NB4 (cell line): ENCODE results near the gene CROCC2.

Experiments used
- POLR2A ChIP-seq: IDR thresholded peaks from 2 replicates; pipeline ENCODE4 v1.6.1; 2011; ENCODE audit warnings: mild to moderate bottlenecking; ENCODE audit not compliant: insufficient read length; ENCODE audit errors: extremely low read depth
- TF ChIP-seq, protein P1 (sequence below): IDR thresholded peaks from one replicate; pipeline ENCODE4 v1.5.1; 2012; ENCODE audit warnings: low read depth, low read length
- TF ChIP-seq, protein P2 (sequence below): IDR thresholded peaks from 2 replicates; pipeline ENCODE4 v1.6.1; 2011; ENCODE audit warnings: low read depth, low read length

DNA sequence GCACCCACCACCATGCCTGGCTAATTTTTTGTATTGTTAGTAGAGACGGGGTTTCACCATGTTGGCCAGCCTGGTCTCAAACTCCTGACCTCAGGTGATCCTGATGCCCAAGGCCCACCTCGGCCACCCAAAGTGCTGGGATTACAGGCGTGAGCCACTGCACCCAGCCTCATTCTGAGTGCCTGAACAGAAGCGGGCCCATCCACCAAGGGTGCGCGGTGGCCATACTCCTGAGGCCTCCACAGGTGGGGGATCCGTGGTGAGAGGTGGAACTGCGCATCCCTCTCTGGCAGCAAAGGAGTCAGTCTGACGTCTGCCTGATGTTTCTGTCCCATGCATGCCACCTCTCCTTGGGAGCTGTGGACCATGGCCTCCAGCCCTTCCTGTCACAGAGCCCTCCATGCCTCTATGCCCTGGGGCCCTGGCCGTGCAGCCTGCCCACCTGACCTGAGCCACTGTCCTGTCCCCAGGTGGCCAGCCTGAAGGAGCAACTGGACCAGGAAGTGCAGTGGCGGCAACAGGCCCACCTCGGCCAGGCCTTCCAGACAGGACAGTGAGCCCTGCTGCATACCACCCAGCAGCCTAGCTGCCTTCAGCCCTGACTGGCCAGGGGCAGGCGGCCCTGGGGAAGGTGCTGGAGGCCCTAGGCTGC lies 84.7 kb downstream of the CROCC2 start:
- TF ChIP-seq POLR2A = no peak
- TF ChIP-seq, protein P1, sequence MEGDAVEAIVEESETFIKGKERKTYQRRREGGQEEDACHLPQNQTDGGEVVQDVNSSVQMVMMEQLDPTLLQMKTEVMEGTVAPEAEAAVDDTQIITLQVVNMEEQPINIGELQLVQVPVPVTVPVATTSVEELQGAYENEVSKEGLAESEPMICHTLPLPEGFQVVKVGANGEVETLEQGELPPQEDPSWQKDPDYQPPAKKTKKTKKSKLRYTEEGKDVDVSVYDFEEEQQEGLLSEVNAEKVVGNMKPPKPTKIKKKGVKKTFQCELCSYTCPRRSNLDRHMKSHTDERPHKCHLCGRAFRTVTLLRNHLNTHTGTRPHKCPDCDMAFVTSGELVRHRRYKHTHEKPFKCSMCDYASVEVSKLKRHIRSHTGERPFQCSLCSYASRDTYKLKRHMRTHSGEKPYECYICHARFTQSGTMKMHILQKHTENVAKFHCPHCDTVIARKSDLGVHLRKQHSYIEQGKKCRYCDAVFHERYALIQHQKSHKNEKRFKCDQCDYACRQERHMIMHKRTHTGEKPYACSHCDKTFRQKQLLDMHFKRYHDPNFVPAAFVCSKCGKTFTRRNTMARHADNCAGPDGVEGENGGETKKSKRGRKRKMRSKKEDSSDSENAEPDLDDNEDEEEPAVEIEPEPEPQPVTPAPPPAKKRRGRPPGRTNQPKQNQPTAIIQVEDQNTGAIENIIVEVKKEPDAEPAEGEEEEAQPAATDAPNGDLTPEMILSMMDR = no peak
- TF ChIP-seq, protein P2, sequence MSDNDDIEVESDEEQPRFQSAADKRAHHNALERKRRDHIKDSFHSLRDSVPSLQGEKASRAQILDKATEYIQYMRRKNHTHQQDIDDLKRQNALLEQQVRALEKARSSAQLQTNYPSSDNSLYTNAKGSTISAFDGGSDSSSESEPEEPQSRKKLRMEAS = no peak
